ENCODE measurements around the gene AHI1.
"Not testable (repeated sequence)": the region's sequence is repeated elsewhere in the genome, so short reads cannot be mapped to it uniquely, and the experiment has no call there.

Gene AHI1

GRCh38 chr6:135254471-135254870, 243.1 kb downstream of the AHI1 start:
- DNase-seq: no peak

GRCh38 chr6:135251498-135252441, 245.8 kb downstream of the AHI1 start:
- no peak for DNase-seq

- no peak for DNase-seq
Observed at GRCh38 chr6:135250751-135251497, 246.6 kb downstream of the AHI1 start.

- DNase-seq: no peak
Observed at GRCh38 chr6:135250234-135250633, 247.3 kb downstream of the AHI1 start.

GRCh38 chr6:135246412-135247012, 251.0 kb downstream of the AHI1 start:
- not testable (repeated sequence) for DNase-seq

DNA sequence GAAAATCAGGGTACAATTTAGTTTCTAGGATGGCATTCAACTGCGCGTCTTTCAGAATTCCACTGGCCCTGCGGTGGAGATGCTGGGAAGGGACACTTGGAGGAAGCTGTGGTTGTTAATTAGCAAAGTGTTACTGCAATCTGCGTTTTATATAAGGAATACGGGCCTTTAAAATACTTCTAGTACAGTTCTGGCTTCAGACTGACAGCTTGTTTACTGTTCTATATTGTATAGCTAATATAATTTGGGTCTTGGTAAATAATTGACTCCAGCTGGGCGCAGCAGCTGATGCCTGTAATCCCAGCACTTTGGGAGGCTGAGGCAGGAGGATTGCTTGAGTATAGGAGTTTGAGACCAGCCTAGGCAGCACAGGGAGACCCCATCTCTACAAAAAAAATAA, 252.7 kb downstream of the AHI1 start:
- DNase-seq: no peak

DNA sequence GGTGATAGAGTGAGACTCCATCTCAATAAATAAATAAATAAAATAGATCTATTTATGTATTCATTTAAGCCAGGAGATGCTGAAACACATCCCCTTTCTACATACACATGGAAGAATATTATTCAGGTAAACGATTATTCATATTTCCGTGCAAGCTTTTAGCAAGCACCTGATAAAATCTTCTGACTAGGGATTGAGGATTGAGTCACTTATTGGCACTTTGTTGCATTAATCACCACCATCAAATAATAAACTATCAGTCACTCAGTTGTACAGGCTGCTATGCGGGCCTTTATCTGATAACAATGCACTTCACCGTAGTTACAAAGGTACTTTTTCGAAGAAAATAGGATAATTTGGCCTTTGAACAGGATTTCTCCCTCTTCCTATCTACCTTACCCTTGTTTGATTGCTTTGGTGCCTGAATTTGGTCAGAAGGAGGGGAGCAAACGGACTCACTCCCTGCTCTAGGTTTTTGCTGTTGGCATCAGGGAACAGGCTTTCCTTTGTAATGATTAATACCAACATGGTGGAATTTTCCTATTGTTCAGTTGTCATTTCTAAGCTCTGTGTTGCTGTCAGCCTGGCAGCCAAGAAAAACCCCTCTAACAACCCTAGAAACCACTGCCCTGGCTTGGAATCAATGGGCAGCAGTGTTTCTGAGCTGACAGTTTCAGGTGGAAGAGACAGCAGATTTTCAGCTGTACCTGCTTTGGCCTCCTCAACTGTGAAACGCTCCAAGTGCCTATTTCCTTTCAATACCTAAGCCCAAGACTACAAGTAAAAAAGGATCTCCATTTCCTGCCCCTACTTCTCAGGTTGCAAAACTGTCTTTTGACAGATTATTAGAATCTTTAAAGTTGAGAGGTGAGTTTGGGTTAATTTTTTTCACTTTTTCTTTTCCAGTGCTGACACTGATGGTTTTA, 253.4 kb downstream of the AHI1 start:
- DNase-seq: no peak

DNA sequence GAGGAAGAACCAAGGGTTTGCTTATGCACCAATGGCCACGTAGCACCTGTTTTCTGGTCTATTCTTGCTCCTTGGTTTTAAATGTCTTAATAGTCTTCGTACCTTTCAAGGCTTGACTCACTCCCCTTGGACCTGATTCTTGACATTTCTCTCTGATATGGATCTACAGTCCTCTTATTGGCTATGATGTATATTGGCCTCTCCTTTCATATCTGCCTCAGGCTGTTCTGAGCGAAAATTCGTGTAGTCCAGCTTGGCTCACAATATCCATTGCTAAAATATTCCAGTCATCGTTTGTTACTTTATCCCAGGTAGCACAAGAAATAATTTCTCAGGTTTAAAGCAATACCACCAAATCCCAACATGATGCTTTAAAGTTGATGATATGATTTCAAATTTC, 256.8 kb downstream of the AHI1 start:
- no peak for DNase-seq

- DNase-seq: no peak
Observed at GRCh38 chr6:135236732-135237131, 260.8 kb downstream of the AHI1 start.

- no peak for DNase-seq
Observed at GRCh38 chr6:135236319-135236718, 261.2 kb downstream of the AHI1 start.

DNA sequence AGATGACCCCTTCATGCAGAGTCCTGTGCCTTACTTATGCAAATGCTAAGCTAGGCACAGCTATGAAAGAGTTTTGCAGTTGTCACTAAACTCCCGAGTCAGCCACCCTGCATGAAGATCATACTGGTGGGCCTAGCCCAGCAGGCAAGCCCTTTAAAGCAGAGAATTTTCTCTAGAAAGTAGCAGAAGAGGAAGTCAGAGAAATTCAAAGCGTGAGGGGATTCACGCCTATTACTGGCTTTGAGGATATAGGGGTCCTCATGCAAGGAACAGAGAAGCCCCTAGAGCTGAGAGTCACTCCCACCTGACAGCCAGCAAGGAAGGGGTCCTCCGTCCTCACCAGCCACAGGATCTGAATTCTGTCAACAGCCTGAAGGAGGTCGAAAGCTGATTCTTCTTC, 261.8 kb downstream of the AHI1 start:
- no peak for DNase-seq

DNA sequence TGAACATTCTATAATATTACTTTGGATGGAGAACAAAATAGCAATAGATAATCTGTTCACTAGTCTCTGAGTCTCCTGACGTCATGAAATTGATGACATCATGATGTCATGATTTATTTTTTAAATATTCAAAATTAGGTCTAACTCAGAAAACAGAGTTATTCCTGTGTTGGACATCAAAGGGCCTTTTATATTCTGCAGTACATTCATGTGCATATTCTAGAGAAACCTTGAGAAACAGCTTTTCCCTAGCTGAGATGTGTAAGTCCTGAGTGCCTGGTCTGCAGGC, 263.1 kb downstream of the AHI1 start:
- DNase-seq: no peak

- DNase-seq: no peak
Observed at GRCh38 chr6:135233686-135234491, 263.7 kb downstream of the AHI1 start.

Data from activated T-cell treated with anti-CD3 and anti-CD28 coated beads, Interleukin-2, amount 50 U/mL, for 48 hours (primary cell).